ENCODE measurements around the gene PIP4K2B. TPM values are rescaled to one million over a fixed set of nuclear protein-coding genes. Genes with fewer than 3 reads are reported as not detected.

The PIP4K2B gene
- total RNA-seq, 2 donors from 2014 or later, result 74.3 to 91.6 TPM

DNA sequence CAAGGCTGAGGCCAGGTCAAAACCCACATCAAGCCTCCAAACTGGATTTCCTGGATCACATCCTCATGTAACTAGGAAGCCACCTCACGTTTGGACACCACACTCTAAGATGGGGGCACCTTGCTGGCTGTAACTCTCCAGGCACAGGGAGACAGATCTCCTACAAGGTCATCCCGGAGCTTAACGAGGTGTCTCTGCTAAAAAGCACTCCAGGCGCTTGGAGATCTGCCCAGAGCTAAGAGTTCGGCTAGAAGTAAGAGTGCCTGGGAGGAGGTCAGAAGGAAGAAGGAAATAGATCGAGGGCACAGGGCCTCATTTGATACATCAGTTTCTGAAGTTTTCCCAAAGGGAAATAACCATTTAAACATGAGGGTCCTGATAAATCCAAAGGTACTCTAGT is 30.9 kb downstream of the PIP4K2B start:
- WGBS, 2 experiments (ENCODE audit: insufficient coverage in 1 of 2, insufficient read length in 1 of 2), result 94 to 96% methylated on average over 6 of the region's 6 CpGs
- DNase-seq, result no peak
- no peaks in the 10 kb centered on the region for H3K9me3 ChIP-seq (ENCODE audit: control insufficient read depth, low read length)
- no peaks in the 10 kb centered on the region for H3K9me3 Mint-ChIP-seq
- no peaks in the 10 kb centered on the region for H3K27me3 Mint-ChIP-seq (ENCODE audit: insufficient read depth)
- H3K27ac Mint-ChIP-seq, result no peak overlapping the region
- H3K36me3 ChIP-seq (ENCODE audit: control insufficient read depth, insufficient read depth, low read length), result peaks cover 87% of the 10 kb centered on the region
- no peak overlapping the region for H3K4me3 Mint-ChIP-seq
- no peaks in the 10 kb centered on the region for H3K4me1 Mint-ChIP-seq
- TF ChIP-seq, protein P1, sequence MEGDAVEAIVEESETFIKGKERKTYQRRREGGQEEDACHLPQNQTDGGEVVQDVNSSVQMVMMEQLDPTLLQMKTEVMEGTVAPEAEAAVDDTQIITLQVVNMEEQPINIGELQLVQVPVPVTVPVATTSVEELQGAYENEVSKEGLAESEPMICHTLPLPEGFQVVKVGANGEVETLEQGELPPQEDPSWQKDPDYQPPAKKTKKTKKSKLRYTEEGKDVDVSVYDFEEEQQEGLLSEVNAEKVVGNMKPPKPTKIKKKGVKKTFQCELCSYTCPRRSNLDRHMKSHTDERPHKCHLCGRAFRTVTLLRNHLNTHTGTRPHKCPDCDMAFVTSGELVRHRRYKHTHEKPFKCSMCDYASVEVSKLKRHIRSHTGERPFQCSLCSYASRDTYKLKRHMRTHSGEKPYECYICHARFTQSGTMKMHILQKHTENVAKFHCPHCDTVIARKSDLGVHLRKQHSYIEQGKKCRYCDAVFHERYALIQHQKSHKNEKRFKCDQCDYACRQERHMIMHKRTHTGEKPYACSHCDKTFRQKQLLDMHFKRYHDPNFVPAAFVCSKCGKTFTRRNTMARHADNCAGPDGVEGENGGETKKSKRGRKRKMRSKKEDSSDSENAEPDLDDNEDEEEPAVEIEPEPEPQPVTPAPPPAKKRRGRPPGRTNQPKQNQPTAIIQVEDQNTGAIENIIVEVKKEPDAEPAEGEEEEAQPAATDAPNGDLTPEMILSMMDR (conservative IDR thresholded peaks at IDR 0.05), result no peak
- H3K27me3 ChIP-seq (ENCODE audit: control insufficient read depth, insufficient read depth, low read length, poor library complexity, severe bottlenecking), result no peaks in the 10 kb centered on the region
- H3K27ac ChIP-seq (ENCODE audit: low read depth, low read length), result no peak overlapping the region
- no peak overlapping the region for H3K4me3 ChIP-seq (ENCODE audit: low read length)
- no peaks in the 10 kb centered on the region for H3K4me1 ChIP-seq (ENCODE audit: control insufficient read depth, insufficient read depth, low read length)
- H3K9ac ChIP-seq (ENCODE audit: extremely low read depth, low read length, poor library complexity, severe bottlenecking), result no peak overlapping the region
- peaks cover 84% of the 10 kb centered on the region for H3K36me3 Mint-ChIP-seq (ENCODE audit: low read depth)

DNA sequence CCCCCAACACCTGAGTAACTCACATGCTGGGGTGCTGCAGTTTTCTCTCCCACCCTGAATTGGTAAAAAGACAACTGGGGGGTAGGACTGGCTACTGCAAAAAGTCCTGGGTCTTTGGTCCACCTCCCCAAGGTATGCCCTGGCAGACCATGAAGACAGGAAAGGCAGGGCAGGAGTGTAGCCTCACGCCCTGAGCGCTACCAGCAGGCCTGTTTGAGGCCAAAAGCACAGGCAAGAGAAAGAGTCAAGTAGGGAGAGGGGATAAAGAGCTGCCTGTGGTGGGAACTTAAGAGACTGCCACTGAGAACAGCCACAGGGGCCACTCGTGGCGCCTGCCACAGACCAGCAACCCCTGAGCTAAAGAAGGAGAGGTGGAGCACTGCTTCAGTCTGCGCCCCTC is 33.0 kb downstream of the PIP4K2B start:
- no peaks in the 10 kb centered on the region for H3K27me3 ChIP-seq (ENCODE audit: control insufficient read depth, insufficient read depth, low read length, poor library complexity, severe bottlenecking)
- peaks cover 82% of the 10 kb centered on the region for H3K36me3 ChIP-seq (ENCODE audit: control insufficient read depth, insufficient read depth, low read length)
- Mint-ChIP-seq H3K36me3 (ENCODE audit: low read depth) (peaks cover 70% of the 10 kb centered on the region), H3K9me3 (no peaks in the 10 kb centered on the region), H3K4me1 (no peaks in the 10 kb centered on the region), H3K4me3 (no peak overlapping the region), H3K27me3 (ENCODE audit: insufficient read depth) (no peaks in the 10 kb centered on the region), H3K27ac (peak overlapping the region; percentile 19)
- H3K4me1 ChIP-seq (ENCODE audit: control insufficient read depth, insufficient read depth, low read length), result no peaks in the 10 kb centered on the region
- H3K4me3 ChIP-seq (ENCODE audit: low read length), result no peak overlapping the region
- H3K9me3 ChIP-seq (ENCODE audit: control insufficient read depth, low read length), result no peaks in the 10 kb centered on the region
- no peak overlapping the region for H3K27ac ChIP-seq (ENCODE audit: low read depth, low read length)
- DNase-seq, result no peak
- 92 to 100% methylated on average over 5 of the region's 5 CpGs for WGBS, 2 experiments (ENCODE audit: insufficient coverage in 1 of 2, insufficient read length in 1 of 2)
- H3K9ac ChIP-seq (ENCODE audit: extremely low read depth, low read length, poor library complexity, severe bottlenecking), result no peak overlapping the region
- TF ChIP-seq, protein P1 (conservative IDR thresholded peaks at IDR 0.05), result no peak

DNA sequence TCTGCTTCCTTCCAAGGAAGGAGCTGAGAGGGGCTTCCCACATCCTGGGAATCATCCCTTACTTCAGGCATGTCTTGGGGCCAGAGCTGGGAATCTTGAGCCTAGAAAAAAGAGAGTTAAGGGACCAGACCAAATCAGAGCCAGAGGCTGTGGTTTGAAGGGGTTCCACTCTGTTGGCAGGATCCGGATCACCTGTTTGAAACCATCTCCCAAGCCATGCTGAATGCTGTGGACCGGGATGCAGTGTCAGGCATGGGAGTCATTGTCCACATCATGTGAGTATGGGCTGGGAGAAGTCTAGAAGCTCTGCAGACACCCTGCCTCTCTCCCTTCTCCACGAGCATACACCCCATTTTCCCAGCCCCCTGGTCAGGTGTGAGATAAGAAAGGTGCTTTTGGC is 37.1 kb downstream of the PIP4K2B start:
- no peak overlapping the region for H3K9ac ChIP-seq (ENCODE audit: extremely low read depth, low read length, poor library complexity, severe bottlenecking)
- H3K9me3 ChIP-seq (ENCODE audit: control insufficient read depth, low read length), result no peaks in the 10 kb centered on the region
- H3K27me3 Mint-ChIP-seq (ENCODE audit: insufficient read depth), result no peaks in the 10 kb centered on the region
- peaks cover 77% of the 10 kb centered on the region for H3K36me3 ChIP-seq (ENCODE audit: control insufficient read depth, insufficient read depth, low read length)
- no peak overlapping the region for H3K27ac Mint-ChIP-seq
- H3K4me1 Mint-ChIP-seq, result no peaks in the 10 kb centered on the region
- no peaks in the 10 kb centered on the region for H3K9me3 Mint-ChIP-seq
- no peaks in the 10 kb centered on the region for H3K4me1 ChIP-seq (ENCODE audit: control insufficient read depth, insufficient read depth, low read length)
- TF ChIP-seq, protein P1 (conservative IDR thresholded peaks at IDR 0.05), result no peak
- WGBS, 2 experiments (ENCODE audit: insufficient coverage in 1 of 2, insufficient read length in 1 of 2), result 90% methylated on average over 3 of the region's 3 CpGs; no CpG with 5 or more reads in 1 of the 2 experiments
- H3K36me3 Mint-ChIP-seq (ENCODE audit: low read depth), result peaks cover 55% of the 10 kb centered on the region
- no peak for DNase-seq
- H3K27ac ChIP-seq (ENCODE audit: low read depth, low read length), result no peak overlapping the region
- no peak overlapping the region for H3K4me3 ChIP-seq (ENCODE audit: low read length)
- no peaks in the 10 kb centered on the region for H3K27me3 ChIP-seq (ENCODE audit: control insufficient read depth, insufficient read depth, low read length, poor library complexity, severe bottlenecking)
- H3K4me3 Mint-ChIP-seq, result no peak overlapping the region
